Measurements from ENCODE around the gene ZBTB20. TPM values are rescaled to one million over a fixed set of nuclear protein-coding genes. Genes with fewer than 3 reads are reported as not detected.

Gene ZBTB20
- total RNA-seq, 2 donors from 2014 or later, result 111 to 189 TPM

- intact Hi-C loops (cut with DNase I), result no loop called here
- H3K4me3 ChIP-seq, result no peak overlapping the region
- H3K4me1 ChIP-seq (replicated peaks), result no peaks in the 10 kb centered on the region
- TF ChIP-seq POLR2A (IDR thresholded peaks at IDR 0.05) (no peak), POLR2AphosphoS5 (IDR thresholded peaks at IDR 0.05) (no peak), CTCF (IDR thresholded peaks at IDR 0.05) (no peak)
- no peaks in the 10 kb centered on the region for H3K36me3 ChIP-seq
- H3K27me3 ChIP-seq (replicated peaks; ENCODE audit: insufficient read depth), result no peaks in the 10 kb centered on the region
- no peak overlapping the region for H3K27ac ChIP-seq
- no peak for DNase-seq (ENCODE audit: low spot score)
- 21% methylated on average over 1 of the region's 1 CpG for WGBS
- no peaks in the 10 kb centered on the region for H3K9me3 ChIP-seq
Measured at GRCh38 chr3:114967168-114967567, 179.9 kb downstream of the ZBTB20 start.

DNA sequence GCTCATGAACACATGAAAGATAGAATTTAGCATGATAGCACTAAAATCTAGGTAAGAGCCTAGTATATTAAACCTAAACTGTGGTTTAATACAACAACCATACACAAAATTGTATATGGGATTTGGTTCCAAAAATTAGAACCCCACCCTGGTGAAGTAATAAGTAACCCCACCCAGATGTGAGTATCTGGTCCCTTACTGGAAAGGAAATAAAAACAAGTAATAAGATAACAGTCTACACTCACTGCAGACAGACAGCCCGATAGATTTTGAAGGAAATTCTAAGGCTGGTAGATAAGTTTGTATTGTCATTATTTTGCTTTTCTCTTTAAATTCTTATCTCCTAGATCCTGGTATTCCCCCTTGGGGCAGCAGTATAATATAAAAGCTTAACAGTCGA, 184.9 kb downstream of the ZBTB20 start:
- intact Hi-C loops (cut with DNase I), result no loop called here
- no peak overlapping the region for H3K27ac ChIP-seq
- H3K36me3 ChIP-seq, result no peaks in the 10 kb centered on the region
- 19% methylated on average over 2 of the region's 2 CpGs for WGBS
- DNase-seq (ENCODE audit: low spot score), result no peak
- TF ChIP-seq CTCF (IDR thresholded peaks at IDR 0.05), result no peak
- TF ChIP-seq POLR2AphosphoS5 (IDR thresholded peaks at IDR 0.05), result no peak
- H3K4me1 ChIP-seq (replicated peaks), result no peaks in the 10 kb centered on the region
- no peaks in the 10 kb centered on the region for H3K9me3 ChIP-seq
- H3K4me3 ChIP-seq, result no peak overlapping the region
- H3K27me3 ChIP-seq (replicated peaks; ENCODE audit: insufficient read depth), result no peaks in the 10 kb centered on the region

DNA sequence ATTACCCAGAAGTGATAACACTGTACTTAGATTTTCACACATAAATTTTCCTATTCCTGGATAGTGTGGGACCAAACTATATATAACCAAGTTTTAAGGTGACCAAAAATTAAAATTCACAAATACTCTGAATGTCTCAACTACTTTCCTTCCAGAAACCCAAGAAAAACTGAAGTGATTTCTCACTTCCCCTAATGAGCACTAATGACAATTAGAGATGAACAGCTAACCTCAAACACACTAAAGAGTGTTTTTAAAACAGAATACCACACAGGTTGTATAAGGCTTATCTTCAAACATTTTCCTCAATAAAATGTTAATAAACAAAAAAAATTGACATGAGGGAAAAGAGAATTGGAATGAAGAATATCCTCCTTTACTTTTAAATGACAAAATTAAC, 188.2 kb downstream of the ZBTB20 start:
- Histone ChIP-seq H3K4me3 (no peak overlapping the region), H3K27me3 (replicated peaks; ENCODE audit: insufficient read depth) (no peaks in the 10 kb centered on the region), H3K9me3 (no peaks in the 10 kb centered on the region), H3K36me3 (no peaks in the 10 kb centered on the region), H3K4me1 (replicated peaks) (no peaks in the 10 kb centered on the region), H3K27ac (no peak overlapping the region)
- intact Hi-C loops (cut with DNase I), result no loop called here
- no peak for DNase-seq (ENCODE audit: low spot score)
- TF ChIP-seq POLR2AphosphoS5 (IDR thresholded peaks at IDR 0.05) (no peak), POLR2A (IDR thresholded peaks at IDR 0.05) (no peak), CTCF (IDR thresholded peaks at IDR 0.05) (no peak)

- no peak for TF ChIP-seq POLR2A (IDR thresholded peaks at IDR 0.05)
- TF ChIP-seq POLR2AphosphoS5 (IDR thresholded peaks at IDR 0.05), result no peak
- no peak for TF ChIP-seq CTCF (IDR thresholded peaks at IDR 0.05)
- intact Hi-C loops (cut with DNase I), result no loop called here
- Histone ChIP-seq H3K4me3 (no peak overlapping the region), H3K27me3 (replicated peaks; ENCODE audit: insufficient read depth) (no peaks in the 10 kb centered on the region), H3K36me3 (no peaks in the 10 kb centered on the region), H3K9me3 (no peaks in the 10 kb centered on the region), H3K27ac (no peak overlapping the region), H3K4me1 (replicated peaks) (no peaks in the 10 kb centered on the region)
- WGBS, result 95% methylated on average over 1 of the region's 1 CpG
- DNase-seq (ENCODE audit: low spot score), result no peak
Measured at GRCh38 chr3:114953800-114954199, 193.3 kb downstream of the ZBTB20 start.

DNA sequence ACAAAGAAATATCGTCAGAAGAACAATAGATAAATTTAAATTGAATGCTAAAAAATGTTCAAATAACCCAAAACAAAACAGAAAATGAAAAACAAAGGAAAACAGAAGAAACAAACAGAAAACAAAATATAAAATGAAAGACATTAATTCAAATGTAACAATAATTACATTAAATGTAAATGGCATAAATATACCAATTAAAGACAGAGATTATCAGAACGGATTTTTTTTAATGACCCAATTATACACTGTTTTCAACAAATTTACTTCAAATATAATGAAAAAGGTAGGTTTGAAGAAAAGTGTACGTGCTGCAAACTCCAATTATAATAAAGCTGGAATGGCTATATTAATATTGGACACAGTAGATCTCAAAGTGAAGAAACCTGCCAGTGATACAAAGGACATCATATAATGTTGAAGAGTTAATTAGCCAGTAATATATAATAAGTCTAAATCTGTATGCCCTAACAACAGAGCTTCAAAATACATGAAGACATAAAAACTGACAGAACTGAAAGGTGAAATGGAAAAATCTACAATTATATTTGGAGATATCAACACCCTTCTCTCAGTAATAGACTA, 193.8 kb downstream of the ZBTB20 start:
- 65% methylated on average over 3 of the region's 3 CpGs for WGBS
- no peak overlapping the region for H3K27ac ChIP-seq

More for the DNA sequence above, 193.8 kb downstream of the ZBTB20 start:
- Histone ChIP-seq H3K36me3 (no peaks in the 10 kb centered on the region), H3K27me3 (replicated peaks; ENCODE audit: insufficient read depth) (no peaks in the 10 kb centered on the region), H3K4me3 (no peak overlapping the region), H3K9me3 (no peaks in the 10 kb centered on the region), H3K4me1 (replicated peaks) (no peaks in the 10 kb centered on the region)
- TF ChIP-seq CTCF (IDR thresholded peaks at IDR 0.05) (no peak), POLR2A (IDR thresholded peaks at IDR 0.05) (no peak), POLR2AphosphoS5 (IDR thresholded peaks at IDR 0.05) (no peak)
- intact Hi-C loops (cut with DNase I), result no loop called here
- DNase-seq (ENCODE audit: low spot score), result no peak
